ENCODE measurements around the gene ARL5B. TPM values are rescaled to one million over a fixed set of nuclear protein-coding genes. Genes with fewer than 3 reads are reported as not detected.

Gene ARL5B
- total and polyA plus RNA-seq, 2 of the 8 experiments (the other 6 are each of a cell fraction or from before 2014, with no cell fraction given), result 8.4 to 52.1 TPM

- no peaks in the 10 kb centered on the region for H3K9me3 ChIP-seq (ENCODE audit: insufficient read depth in 2 of 2, low read depth in 1 of 2, low read length in 1 of 2)
- CTCF ChIA-PET (ENCODE audit: partially characterized antibody), result interaction anchor here (0.5 to 0.7 kb wide), 2 partner anchors 24 to 63 kb away, joined by 3 read pairs; no protein-coding TSS in a partner anchor
- FAIRE-seq, result no peak
- no peak overlapping the region for H2AFZ ChIP-seq (ENCODE audit: low read length)
- no peak overlapping the region for H3K23ac ChIP-seq (ENCODE audit: insufficient read length)
- POLR2A ChIA-PET (ENCODE audit: partially characterized antibody), result interaction anchor here (1.8 kb wide), 1 partner anchor 11 kb away, joined by 4 read pairs; no protein-coding TSS in a partner anchor
- no peak overlapping the region for H3K56ac ChIP-seq (replicated peaks; ENCODE audit: insufficient read length, low read depth, low read length)
- H3K4me1 ChIP-seq (replicated peaks in 1 of 4; ENCODE audit: control insufficient read depth in 3 of 4, insufficient read depth in 4 of 4, low read length in 3 of 4), result peaks cover 0 to 19% (median 9%) of the 10 kb centered on the region in 4 experiments; a peak in 5 of 7 replicates
- H4K8ac ChIP-seq (ENCODE audit: extremely low read depth, insufficient read depth, low read length), result no peak overlapping the region
- H3K4me3 ChIP-seq (ENCODE audit: extremely low read depth in 1 of 4, insufficient read depth in 2 of 4, low read depth in 3 of 4, low read length in 4 of 4), result peak overlapping the region in 1 of 4 experiments; percentile 42; a peak in 2 of 8 replicates
- no peak overlapping the region for H3K18ac ChIP-seq (ENCODE audit: extremely low read depth, low read length)
- H2BK15ac ChIP-seq (ENCODE audit: low read length), result no peak overlapping the region
- no peaks in the 10 kb centered on the region for H3K23me2 ChIP-seq (ENCODE audit: low read depth, low read length)
- no peak overlapping the region for H2BK12ac ChIP-seq (ENCODE audit: low read depth, low read length)
- no peak overlapping the region for H4K91ac ChIP-seq (replicated peaks; ENCODE audit: insufficient read length, low read length)
- H3K4ac ChIP-seq (replicated peaks; ENCODE audit: insufficient read length, low read depth, low read length), result no peak overlapping the region
- WGBS, 2 experiments (ENCODE audit: extremely low coverage in 1 of 2, insufficient coverage in 1 of 2, insufficient read length in 1 of 2, insufficient replicate concordance in 2 of 2, low coverage in 1 of 2, low lambda C conversion rate in 2 of 2, missing lambda C conversion rate in 1 of 2), result 62% methylated on average over 3 of the region's 3 CpGs; no CpG with 5 or more reads in 1 of the 2 experiments
- H3K79me1 ChIP-seq (ENCODE audit: low read depth, low read length), result peaks cover 7% of the 10 kb centered on the region; the same call in 1 of the 2 replicates
- no peak overlapping the region for H2BK120ac ChIP-seq (replicated peaks; ENCODE audit: low read depth, low read length)
- H4K20me1 ChIP-seq (replicated peaks in 1 of 2; ENCODE audit: control insufficient read depth in 1 of 2, insufficient read depth in 2 of 2, low read length in 2 of 2), result peaks cover 14% of the 10 kb centered on the region in 2 experiments
- H2AK5ac ChIP-seq (ENCODE audit: low read depth, low read length), result no peak overlapping the region
- peak overlapping the region in 1 of 2 experiments; percentile 17; a peak in 1 of 4 replicates for H3K4me2 ChIP-seq (ENCODE audit: insufficient read depth in 1 of 2, low read depth in 2 of 2, low read length in 2 of 2)
- H2BK5ac ChIP-seq (ENCODE audit: low read depth, low read length), result no peak overlapping the region
- no peak for DNase-seq (ENCODE audit: low read depth in 1 of 2, low spot score in 2 of 2)
- no peak overlapping the region for H2BK20ac ChIP-seq (ENCODE audit: low read length)
- H3K27ac ChIP-seq (ENCODE audit: low read depth, low read length), result no peak overlapping the region
- peaks cover 30 to 90% of the 10 kb centered on the region in 2 experiments for H3K79me2 ChIP-seq (ENCODE audit: control insufficient read depth in 1 of 2, insufficient read depth in 2 of 2, low read length in 2 of 2)
- no peak overlapping the region for H3K14ac ChIP-seq (ENCODE audit: insufficient read length)
- no peak overlapping the region for H4K5ac ChIP-seq (ENCODE audit: insufficient read length, low read depth, low read length)
- no peak overlapping the region for H3K9ac ChIP-seq (replicated peaks in 1 of 4; ENCODE audit: extremely low read depth in 1 of 4, low read depth in 3 of 4, low read length in 3 of 4)
- H3K36me3 ChIP-seq (ENCODE audit: control insufficient read depth in 2 of 4, insufficient read depth in 4 of 4, low read length in 3 of 4), result peaks cover 0 to 24% (median 11%) of the 10 kb centered on the region in 4 experiments; a peak in 4 of 8 replicates
- no peaks in the 10 kb centered on the region for H3K27me3 ChIP-seq (replicated peaks in 1 of 4; ENCODE audit: control insufficient read depth in 3 of 4, extremely low read depth in 1 of 4, insufficient read depth in 3 of 4, low read length in 3 of 4)
- TF ChIP-seq MAX (IDR thresholded peaks at IDR 0.05) (no peak), CTCF (IDR thresholded peaks at IDR 0.05; ENCODE audit: control extremely low read depth in 1 of 3, insufficient read depth in 1 of 3, low read depth in 1 of 3, low read length in 3 of 3) (no peak), KDM4A (IDR thresholded peaks at IDR 0.05; ENCODE audit: low read depth, low read length, severe bottlenecking) (no peak), SIX5 (IDR thresholded peaks at IDR 0.05; ENCODE audit: low read depth, low read length) (no peak), ASH2L (IDR thresholded peaks at IDR 0.05; ENCODE audit: low read length) (no peak), ATF2 (IDR thresholded peaks at IDR 0.05; ENCODE audit: low read length) (no peak), KDM5A (IDR thresholded peaks at IDR 0.05; ENCODE audit: low read length) (no peak), CREB1 (IDR thresholded peaks at IDR 0.05) (no peak)
Observed at GRCh38 chr10:18665815-18666558, 6.8 kb downstream of the ARL5B start.

All from H1 (cell line).